Renal cortex interstitium (tissue), 11 donors: ENCODE results near the gene TNS4. TPM values are rescaled to one million over a fixed set of nuclear protein-coding genes. Genes with fewer than 3 reads are reported as not detected.

Source experiments
- DNase-seq, 11 donors: peaks; one replicate each; pipeline ENCODE4 v3.0.0-alpha.2; 2013; ENCODE audit warnings: low read depth in 9 of 11, low spot score in 4 of 11; ENCODE audit errors: extremely low read depth in 1 of 11
- polyA plus RNA-seq, 3 donors: library from polyadenylated mRNA; unstranded; fragments of 120-200 nt; gene quantifications; one replicate each; pipeline ENCODE4 v1.2.1, GENCODE V29; 2013; ENCODE audit not compliant: insufficient read length in 3 of 3

Gene TNS4
- polyA plus RNA-seq, 3 donors: 0.03 to 0.06 (median 0.03) TPM

DNA sequence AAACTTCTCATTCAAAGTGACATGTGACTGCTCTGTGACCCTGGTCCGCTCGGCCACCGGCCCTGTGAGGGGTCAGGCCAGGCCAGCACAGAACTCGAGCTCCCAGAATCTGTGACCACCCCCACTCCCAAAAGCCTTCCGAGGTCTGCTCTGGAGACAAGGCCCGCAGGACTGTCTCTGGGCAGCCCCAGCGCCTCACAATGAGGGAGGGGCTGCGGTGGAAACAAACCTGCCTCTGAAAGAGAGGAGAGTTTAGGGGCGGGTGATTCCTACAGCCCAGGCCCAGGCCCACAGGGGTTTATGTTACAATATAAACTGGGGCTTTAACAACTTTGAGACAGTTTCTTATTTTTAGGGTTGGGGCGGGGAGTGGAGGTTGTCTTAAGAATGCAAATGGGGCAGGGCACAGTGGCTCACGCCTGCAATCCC is 38.3 kb downstream of the TNS4 start:
- DNase-seq: no peak

DNA sequence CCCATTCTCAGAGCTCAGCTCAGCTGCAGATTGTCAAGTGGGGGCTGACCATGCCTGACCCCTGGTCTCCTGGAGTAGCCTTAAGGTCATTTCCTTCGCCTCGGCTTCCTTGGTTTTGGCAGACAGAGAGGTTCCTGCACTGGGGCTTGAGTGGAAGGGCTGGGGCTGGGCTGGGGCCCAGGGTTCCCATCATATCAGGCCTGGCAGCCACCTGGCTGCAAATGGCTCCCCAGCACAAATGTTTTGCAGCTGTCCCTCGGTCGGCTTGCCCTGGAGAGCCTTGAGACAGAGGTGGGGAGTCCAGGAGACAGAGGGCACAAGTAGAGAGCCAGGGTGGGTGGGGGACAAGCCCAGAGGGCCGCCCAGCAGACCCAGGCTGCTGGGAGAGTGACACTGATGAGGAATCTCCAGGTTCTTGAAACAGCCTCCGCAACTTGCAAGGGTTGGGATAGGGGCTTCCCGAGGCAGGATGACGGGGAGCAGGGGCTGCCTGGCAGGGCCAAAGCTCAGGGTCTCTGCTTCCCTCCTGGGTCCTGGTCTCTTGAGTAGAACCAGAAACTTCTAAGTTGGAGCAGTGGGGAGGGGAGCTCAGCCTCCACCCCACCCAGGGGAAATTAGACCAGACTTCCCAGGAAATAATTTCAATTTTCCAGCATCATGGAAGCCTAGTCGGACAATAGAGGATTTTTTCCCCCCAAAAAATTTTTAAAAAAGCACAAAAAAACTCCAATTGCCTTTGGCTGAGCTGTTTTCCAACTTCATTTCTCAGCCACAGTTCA is 38.9 kb downstream of the TNS4 start:
- no peak for DNase-seq

DNA sequence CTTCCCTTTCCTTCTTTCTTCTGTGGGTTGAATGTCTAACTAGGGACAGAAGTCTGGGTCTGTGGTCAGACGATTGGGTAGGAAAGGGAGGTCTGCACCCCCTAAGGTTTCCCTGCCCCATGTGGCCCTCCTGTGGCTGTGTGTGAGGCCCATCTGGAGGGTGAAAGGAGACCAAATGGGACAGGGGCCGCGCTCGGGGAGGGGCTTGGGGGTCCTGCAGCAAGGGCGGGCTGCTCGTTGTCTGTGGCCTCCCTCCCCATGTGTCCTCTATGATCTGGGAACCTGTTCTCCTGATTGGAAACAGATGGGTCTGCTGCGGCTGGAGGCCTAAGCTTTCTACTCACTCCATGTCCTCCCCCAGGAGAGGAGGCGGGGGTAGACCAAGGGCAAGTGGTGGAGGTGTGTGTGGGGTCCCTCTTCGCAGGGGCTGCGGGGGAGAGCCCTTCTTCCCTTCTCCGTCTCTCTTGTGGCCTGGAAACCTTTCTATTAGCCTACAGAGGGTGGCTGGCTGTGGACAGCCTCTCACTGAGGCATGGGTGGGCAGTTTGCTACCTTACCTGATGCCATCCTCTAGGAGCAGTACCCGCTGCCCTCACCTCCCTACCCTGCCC is 39.6 kb downstream of the TNS4 start:
- no peak for DNase-seq

DNA sequence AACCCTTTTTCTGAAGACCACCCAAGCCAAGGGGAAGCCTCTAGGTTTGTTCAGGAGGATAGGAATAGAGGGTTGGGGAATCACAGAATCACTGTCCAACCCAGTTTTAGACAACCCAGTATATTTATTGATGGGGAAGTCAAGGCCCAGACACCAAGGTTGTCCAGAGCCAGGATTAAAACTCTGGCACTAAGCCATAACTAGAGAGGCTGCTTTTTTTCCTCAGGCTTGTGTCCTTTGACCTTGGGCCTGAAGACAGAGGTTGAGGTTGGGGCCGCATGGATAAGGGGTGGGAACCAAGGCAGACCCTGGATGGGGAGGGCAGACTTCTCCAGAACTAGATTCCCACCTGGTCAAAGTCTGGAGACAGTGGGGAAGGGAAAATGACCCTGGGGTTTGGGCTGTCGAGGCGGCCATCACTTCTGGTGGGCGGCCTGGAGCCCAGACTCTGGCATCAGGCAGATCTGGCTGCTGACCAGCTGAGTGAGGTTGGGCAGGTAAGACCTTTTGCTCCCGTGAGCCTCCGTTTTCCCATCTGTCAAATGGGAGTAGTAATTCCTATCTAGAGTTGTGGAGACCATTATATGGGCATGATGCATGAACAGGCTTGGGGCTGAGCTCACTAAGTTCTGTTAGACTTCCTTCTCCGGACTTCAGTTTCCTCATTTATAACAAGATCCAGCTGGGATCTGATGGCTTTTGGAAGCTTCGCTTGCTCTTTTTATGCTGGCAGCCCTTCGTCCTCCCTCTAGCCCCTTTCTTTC is 40.3 kb downstream of the TNS4 start:
- no peak for DNase-seq

DNA sequence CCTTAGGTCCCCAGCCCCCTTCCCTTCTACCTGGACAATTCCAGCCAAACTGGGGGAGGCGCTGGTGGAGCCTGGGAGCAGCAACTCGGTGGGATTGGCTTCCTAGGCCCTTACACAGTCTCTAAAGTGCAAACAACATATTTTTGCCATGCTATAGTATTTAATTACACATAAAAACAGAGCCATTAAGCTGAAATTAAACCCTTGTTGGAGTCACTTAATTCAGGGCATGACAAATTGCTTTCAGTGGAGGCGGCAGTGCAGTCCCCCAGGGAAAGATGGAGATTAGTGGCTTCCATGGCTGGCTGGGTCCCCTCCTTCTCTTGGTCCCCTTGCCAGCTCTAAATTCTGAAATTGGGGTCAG is 40.8 kb downstream of the TNS4 start:
- DNase-seq: no peak

DNA sequence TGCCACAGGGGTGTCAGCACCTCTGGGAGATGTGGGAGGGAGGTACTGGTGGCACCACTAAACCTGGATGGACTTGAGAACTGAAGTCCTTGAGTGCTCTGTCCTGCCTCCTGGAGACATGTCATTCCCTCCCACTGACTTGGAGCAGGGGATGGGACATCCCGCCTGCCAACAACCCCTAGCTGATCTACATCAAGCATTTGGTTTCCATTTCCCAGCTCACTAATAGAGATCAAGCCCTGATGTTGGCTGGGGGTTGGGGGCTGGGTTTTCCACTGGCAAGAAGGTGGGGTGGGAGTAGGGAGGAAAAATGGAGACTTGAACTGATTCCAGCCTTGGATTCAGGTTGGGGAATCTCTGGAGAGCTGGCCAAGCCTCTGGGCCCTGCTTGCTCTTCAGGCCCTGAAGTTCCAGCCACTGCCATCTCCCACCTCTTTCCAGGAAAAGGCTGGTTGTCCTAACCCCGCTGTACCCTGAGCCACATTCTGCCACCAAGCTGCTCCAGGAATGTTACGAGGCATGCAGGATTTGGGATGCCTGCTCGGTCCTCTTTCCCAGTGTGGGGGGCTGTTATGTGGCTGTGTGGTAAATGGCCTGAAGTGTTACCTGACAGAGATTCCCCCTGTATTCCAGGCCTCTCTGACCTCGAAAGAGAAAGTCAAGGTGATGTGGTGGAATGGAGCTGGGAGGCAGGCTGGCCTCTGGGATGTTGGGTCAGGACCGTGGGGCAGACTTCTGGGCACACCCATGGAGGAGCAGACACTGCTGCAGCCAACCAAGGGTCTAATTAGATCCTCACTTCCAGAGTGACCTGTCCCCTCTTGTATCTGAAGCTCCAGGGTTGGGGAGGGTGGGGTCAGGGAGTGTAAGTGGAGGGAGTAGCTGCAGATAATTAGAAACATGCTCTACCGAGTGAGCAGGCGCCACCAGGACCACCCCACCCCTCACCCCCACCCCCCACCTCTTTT is 41.5 kb downstream of the TNS4 start:
- no peak for DNase-seq

DNA sequence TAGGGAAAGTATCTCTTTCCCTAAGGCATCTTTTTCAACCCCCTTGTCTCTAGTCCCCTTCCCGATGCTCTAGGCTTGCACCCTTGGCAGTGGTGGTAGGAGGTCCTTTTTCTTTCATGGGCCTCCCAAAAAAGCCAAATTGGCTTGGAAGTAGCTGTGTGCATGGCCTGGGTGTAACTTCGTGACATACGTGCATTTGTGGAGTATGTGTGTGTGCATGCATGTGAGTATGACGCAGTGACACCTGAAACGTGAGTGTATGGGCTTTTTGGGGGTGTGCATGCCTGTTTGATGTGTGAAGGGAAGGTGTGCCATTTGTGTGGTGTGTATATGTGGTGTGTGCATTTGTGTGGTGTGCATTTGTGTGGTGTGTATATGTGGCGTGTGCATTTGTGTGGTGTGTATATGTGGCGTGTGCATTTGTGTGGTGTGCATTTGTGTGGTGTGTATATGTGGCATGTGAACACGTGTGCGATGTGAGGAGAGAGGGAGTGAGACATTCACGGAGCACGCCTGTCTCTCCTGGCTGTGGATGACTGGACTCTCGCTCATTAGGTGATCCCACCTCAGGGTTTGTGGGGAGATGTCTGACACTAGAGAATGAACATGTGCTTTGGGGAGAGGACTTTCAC is 42.5 kb downstream of the TNS4 start:
- no peak for DNase-seq

DNA sequence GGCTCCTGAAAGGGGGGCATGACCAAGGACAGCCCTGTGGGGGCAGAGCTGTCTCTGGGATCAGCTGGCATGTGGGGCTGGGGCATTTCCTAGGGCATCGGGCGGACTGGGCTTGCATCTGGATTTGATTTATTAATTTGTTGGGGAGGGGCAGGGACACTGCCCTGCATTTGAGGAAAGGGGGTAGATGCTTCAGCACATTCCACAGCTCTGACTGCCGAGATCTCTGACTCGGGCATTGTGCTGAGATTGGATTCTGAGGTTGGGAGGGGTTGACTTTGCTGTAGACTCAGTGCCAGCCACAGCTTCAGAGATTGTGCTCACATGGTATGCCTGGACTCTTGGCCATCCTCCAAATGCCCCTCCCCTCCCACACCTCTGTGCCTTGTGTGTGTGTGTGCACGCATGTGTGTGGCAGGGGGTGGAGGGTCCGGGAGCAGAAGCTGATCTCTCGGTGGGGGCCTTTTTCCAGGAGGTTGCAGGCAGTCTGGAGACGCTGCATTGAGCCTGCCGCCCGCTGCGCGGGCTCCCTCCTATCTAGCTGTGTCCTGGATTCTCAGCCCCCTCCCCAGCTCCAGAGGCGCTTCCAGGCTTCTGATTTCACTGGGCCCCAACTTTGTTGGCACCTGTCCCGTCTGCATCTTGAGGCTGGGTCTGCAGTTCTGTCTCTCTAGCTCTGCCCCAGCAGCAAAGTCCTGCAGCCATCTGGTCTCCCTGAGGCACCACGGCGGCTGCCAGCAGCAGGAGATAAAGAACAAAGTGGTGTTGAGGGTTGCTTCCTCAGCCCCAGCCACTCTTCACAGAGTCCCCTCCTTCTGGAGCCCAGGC is 43.2 kb downstream of the TNS4 start:
- DNase-seq: no peak

DNA sequence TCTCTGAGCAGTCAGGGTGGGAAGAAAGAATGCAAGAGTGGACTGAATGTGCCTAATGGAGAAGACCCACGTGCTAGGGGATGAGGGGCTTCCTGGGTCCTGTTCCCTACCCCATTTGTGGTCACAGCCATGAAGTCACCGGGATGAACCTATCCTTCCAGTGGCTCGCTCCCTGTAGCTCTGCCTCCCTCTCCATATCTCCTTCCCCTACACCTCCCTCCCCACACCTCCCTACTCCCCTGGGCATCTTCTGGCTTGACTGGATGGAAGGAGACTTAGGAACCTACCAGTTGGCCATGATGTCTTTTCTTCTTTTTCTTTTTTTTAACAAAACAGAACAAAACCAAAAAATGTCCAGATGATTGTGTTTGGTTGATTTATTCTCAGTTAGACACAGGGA is 44.1 kb downstream of the TNS4 start:
- DNase-seq: no peak

DNA sequence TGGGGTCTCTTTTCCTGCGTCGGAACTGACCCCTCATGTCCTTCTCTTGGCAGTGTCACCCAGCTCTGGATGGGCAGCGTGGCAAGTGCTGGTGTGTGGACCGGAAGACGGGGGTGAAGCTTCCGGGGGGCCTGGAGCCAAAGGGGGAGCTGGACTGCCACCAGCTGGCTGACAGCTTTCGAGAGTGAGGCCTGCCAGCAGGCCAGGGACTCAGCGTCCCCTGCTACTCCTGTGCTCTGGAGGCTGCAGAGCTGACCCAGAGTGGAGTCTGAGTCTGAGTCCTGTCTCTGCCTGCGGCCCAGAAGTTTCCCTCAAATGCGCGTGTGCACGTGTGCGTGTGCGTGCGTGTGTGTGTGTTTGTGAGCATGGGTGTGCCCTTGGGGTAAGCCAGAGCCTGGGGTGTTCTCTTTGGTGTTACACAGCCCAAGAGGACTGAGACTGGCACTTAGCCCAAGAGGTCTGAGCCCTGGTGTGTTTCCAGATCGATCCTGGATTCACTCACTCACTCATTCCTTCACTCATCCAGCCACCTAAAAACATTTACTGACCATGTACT is 44.9 kb downstream of the TNS4 start:
- no peak for DNase-seq

DNA sequence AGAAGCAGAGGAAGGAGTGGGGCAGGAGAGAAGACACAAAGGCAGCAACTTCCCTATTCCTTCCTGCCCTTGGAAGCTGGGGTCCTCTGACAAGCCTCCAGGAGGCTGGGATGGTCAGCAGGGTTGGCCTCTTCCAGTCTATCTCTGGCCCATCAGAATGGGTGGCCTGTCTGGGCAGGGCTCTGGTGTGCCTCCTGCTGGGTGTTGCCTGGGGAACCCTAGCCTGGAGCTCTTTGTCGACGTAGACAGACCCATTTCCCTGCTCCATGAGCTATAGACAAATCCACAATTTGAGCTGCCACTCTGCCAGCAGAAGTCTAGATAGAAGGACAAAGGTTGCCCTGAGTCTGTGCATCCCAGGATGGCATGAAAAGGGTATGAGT is 46.8 kb downstream of the TNS4 start:
- no peak for DNase-seq

DNA sequence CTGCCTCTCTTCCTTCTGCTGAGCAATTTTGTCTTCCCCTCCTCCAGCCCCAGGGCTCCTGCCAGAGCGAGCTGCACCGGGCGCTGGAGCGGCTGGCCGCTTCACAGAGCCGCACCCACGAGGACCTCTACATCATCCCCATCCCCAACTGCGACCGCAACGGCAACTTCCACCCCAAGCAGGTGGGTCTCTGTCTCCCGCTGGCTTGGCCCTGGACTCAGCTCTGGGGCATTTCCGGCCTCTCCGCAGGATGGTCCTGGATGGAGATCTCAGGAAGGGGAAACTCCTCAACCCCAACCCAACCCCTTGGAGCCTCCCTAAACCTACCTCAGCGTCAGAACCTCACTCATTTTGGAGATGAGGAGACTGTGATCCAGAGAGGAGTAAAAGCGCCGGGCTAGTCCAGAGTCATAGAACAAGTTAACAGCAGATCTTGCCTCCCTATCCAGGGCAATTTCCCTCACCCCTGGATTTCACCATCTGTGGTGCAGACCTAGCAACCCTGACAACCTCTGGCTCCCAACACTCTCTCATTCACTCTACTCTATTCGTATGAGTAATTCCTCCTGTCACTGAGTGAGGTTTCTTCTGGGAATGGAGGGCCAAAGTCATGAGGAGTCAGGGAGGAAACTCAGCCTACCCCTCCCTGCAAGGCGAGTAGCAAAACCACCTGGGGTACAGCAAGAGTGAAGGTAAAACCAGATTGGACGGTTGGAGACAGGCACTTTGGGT is 47.4 kb downstream of the TNS4 start:
- DNase-seq: no peak

DNA sequence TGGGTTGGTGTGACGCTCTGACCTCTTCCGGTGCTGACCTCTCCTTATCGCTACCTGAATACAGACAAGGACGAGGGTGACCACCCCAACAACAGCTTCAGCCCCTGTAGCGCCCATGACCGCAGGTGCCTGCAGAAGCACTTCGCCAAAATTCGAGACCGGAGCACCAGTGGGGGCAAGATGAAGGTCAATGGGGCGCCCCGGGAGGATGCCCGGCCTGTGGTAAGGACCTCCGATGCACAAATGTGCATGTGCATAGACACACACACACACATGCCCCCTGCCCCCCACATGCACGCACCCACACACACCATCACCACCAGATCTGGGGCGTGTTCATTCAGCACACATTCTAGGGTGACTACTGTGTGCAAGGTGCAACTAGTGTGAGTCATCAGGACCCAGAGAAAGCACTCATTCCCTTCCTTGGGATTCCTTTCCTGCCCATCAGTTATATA is 48.5 kb downstream of the TNS4 start:
- no peak for DNase-seq

DNA sequence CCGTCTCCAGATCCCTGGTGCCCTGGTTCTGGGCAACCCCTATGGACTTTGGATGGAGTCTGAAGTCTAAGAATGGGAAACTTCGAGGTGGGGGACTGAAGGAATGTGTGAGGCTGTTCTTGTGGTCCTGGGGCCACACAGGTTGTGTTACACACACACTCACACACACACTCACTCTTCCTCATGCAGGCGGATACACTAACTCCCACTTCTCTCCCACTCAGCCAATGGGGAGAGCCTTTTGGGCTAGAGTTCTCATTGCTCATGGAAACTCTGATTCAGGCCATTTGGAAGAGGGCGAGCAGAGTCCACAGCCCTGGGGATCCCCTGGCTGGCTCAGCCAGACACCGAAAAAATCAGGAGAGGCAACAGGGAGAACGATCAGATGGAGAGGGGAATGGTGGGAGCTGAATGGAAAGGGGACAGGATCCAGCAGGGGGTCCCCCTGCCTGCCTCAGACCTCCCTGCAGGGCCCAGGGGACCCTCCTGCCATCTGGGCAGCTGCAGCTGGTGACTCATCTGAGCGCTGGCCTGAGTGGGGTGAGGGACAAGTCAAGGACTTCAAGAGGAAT is 49.1 kb downstream of the TNS4 start:
- no peak for DNase-seq

DNA sequence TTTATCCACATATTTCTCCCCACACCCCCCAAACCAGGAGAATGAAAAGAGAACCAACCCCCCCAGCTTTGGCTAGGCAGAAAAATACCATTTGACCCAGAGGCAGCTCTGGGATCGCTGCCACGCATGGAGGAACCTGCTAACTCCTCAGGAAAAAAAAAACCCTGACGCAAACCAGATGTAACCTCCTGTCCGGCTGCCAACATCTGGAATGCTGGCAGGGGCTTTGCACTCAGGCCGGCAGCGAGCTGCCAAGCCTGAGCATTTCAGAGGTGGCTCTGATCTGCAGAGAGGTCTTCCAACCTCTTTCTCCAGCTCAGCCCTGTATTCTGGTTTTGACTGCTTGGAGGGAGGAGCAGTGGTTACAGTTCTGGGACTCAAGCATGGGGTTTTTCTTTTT is 50.0 kb downstream of the TNS4 start:
- DNase-seq: no peak

DNA sequence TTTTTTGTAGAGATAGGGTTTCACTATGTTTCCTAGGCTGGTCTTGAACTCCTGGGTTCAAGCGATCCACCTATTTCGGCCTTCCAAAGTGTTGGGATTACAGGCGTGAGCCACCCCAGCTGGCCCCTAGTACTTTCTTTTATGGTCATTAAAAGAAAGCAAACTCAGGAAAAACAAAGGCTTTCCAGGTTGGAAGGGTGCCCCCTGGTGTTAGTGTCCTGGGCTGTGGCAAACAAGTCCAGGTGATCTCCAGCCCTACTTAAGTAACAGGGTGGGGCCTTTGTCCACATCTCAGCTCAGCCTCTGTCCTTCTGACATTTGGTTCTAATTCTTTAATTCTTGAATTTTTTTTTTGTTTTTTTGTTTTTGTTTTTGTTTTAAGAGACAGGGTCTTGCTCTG is 51.2 kb downstream of the TNS4 start:
- DNase-seq: no peak
